NCI-H2171 treated with DMSO at 0.1 percent for 48 hours (cell line): ENCODE measurements around the gene ANKRD34C.
"Not testable (repeated sequence)": the region's sequence is repeated elsewhere in the genome, so short reads cannot be mapped to it uniquely, and the experiment has no call there.

ENCODE experiments used
- DNase-seq: peaks from one replicate; lab custom pipeline; 2025; lab: John Stamatoyannopoulos, UW

The ANKRD34C gene

DNA sequence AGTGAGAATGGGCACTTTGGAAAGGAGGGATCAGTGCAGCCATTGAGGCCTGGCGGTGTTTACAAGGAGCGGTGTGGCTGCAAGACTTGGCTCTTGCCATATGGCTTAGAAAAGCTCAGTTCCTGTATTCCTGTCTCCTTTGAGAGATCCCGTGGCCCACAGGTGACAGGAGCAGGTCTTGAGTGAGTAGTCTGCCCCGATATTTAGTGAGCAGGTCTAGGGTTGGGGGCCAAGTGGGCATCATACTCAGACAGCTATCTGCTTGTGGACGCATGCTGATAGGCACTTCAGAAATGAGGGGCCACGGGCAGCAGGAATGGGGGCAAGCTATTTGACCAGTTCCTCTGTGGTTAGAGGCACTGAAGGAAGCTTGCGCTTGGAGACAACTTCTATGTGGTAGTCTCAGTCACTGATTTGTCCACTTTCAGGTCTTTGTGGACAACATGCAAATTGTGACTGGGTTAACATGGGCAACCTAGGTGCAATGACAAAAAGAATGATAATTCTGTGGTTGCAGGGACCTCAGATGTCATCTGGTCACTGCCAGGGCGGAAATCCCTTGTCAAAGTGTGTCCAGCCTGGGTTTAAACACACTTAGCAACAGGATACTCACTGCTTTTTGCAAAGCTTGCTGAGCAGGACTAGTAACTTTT lies 29.5 kb downstream of the ANKRD34C start:
- peak; percentile 25 for DNase-seq

DNA sequence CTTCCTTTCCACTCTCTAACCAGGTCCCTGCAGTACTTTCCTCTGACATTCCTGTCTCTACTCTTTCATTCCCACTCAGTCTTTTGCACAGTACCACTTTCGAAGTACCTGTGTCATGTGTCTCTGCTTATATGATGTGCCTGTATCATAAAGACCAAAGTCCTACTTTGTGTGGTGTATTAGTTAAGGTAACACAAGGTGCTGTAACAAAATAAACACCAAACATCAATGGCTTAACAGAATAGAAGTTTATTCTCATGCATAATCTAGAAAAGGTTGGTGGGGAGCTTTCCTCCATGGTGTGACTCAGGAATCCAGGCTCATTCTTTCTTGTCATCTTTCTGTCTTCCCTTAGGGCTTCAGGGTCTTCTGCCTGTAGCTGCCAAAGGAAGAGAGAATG lies 31.7 kb downstream of the ANKRD34C start:
- no peak for DNase-seq

DNA sequence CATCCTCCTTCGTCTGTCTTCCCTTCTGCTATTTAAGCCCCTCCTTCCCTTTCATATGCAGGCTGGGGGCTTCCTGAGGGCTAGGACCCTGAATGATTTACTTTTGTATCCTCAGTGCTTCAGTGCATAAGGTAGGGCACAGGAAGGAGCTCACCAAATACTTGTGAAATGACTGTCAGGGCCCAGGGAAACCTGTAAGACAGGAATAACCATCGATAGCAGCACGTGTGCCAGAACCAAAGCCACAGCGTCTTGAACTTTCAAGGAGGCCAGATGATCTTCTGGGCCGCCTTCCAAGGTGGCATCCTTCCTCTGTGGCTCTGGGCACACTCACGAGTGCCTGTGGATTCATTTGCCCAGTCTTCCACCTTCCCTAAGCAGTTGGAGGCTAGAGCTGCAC lies 32.3 kb downstream of the ANKRD34C start:
- no peak for DNase-seq

DNA sequence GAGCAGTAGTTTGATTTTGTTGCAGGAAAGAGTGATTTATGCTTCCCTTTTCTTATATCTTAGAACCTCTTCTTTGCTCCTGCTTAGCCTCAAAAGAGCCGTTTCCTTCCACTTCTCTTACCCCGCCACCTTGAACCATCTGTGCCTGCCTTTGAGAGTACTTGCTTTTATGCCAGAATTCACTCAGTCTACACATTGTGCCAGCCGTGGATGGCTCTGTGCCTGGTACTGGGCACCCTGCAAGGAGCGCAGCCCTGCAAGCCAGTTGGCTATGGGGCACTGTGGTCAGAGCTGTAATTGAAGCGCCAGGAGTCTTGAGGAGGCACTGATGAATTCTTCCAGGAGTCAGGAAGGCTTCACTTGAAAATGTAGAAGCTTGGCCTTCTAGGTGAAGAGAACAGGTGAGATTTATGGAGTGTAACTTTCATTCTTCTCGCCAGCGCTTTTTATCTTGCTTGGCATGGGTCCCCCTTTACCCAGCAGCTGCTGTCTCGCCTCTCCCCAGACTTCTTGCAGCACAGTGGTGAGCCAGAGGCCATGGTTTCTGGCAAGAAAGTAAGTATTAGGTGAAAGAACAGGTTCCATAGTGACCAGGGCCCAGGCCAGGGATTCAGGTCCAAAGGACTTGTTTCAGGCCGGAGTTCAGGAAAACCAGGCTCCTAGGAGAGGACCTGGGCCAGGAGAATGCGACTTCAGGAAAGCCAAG lies 33.3 kb downstream of the ANKRD34C start:
- no peak for DNase-seq

DNA sequence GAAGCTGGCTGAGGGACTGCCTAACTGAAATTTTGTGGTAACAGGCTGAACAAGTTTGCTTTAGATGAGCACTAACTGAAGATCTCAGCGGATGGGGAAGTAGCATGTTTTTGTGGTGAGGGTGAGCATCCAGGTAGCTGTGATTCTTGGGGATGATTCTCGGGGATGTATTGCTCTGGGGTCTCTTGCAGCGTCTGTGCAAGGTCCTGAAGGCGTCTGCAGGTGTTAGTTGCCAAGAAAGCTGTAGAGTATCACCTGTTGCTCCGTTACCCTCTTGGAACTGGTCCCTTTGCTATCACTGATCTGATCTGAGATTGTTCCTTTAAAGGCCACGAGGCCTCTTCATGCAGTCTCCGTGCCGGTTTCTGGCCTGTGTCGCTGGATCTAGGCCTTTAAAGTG lies 34.3 kb downstream of the ANKRD34C start:
- no peak for DNase-seq

DNA sequence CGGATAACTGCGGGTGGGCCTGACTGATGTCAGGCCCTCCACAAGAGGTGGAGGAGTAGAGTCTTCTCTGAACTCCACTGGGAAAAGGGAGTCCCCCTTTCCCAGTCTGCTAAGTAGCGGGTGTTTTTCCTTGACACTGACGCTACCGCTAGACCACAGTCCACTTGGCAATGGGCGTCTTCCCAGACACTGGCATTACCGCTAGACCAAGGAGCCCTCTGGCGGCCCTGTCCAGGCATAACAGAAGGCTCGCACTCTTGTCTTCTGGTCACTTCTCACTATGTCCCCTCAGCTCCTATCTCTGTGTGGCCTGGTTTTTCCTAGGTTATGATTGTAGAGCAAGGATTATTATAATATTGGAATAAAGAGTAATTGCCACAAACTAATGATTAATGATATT lies 37.5 kb downstream of the ANKRD34C start:
- not testable (repeated sequence) for DNase-seq

DNA sequence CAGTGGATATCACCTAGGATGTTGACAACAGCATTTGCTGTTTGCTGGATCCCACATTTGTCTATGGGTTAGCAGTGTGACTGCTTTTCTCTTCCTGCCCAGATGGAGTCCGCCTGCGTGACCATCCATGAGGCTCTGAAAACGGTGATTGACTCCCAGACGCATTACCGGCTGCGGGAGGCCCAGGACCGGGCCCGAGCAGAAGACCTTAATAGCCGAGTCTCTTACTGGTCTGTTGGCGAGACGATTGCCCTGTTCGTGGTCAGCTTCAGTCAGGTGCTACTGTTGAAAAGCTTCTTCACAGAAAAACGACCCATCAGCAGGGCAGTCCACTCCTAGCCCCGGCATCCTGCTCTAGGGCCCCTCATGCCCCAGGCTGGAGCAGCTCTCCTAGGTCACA lies 39.4 kb downstream of the ANKRD34C start:
- no peak for DNase-seq

DNA sequence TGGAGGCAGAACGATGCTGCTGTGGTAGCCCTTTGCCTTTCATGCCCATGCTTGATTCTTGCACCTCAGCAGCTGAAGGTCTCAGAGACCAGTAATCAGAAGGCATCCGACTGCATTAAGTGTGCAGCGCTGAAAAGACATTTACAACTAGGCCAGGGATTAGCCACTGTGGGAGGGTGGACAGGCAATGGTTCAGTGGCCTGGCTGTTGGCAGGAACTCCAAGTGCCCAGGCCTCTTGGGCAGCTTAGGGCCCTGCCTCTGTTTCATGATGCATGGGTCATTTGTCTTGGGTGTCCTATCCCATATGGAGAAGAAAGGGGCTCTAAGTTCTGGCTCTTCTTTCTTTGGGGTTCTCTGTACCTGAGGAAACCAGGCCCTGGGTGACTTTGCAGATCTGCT lies 39.8 kb downstream of the ANKRD34C start:
- no peak for DNase-seq

DNA sequence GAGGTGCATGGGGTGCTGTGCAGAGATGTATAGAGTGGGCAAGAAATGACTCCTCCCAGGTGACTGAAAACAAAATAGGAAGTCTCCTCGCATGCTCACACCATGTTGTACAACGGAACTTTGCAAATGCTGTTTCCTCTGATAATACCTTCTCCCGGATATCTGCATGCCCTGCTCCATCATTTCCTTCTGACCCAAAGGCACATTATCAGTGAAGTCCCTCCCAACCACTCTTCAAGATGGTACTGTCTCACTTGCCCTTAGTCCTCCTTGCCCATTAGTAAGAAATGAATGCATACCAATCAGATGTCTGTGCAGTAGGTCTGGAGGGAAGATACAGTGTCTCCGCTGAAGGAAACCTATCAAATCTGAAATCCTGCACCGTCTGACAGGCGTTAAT lies 40.4 kb downstream of the ANKRD34C start:
- no peak for DNase-seq

DNA sequence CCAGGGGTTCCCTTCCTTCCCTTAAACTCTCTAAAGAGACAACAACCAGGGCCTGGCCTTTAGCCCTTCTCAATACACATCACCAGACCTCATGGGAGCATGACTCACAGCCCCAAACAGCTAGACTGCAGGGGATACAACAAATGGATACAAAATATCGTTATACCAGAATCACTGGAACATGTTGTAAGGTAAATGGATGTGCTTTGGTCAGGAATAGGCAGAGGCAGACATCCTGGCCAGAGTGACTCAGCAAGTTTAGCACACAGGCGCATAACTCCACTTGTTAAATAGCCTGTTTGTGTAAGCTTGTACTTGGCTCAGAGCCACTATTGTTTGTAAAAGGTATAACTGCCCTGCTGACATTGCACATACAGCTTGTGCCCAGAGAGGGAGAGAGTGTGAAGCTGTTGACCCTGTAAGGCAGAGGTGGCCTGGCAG lies 46.7 kb downstream of the ANKRD34C start:
- DNase-seq, result peak; percentile 37
